Measurements from ENCODE around the gene RNU1-3.
"Not testable (repeated sequence)": the region's sequence is repeated elsewhere in the genome, so short reads cannot be mapped to it uniquely, and the experiment has no call there.

GRCh38 chr1:16713480-16713879, 46.7 kb upstream of the RNU1-3 start:
- TF ChIP-seq, protein P1, sequence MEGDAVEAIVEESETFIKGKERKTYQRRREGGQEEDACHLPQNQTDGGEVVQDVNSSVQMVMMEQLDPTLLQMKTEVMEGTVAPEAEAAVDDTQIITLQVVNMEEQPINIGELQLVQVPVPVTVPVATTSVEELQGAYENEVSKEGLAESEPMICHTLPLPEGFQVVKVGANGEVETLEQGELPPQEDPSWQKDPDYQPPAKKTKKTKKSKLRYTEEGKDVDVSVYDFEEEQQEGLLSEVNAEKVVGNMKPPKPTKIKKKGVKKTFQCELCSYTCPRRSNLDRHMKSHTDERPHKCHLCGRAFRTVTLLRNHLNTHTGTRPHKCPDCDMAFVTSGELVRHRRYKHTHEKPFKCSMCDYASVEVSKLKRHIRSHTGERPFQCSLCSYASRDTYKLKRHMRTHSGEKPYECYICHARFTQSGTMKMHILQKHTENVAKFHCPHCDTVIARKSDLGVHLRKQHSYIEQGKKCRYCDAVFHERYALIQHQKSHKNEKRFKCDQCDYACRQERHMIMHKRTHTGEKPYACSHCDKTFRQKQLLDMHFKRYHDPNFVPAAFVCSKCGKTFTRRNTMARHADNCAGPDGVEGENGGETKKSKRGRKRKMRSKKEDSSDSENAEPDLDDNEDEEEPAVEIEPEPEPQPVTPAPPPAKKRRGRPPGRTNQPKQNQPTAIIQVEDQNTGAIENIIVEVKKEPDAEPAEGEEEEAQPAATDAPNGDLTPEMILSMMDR (IDR thresholded peaks at IDR 0.05), result not testable (repeated sequence)
- TF ChIP-seq POLR2AphosphoS5 (IDR thresholded peaks at IDR 0.05), result not testable (repeated sequence)

All from suprapubic skin (tissue), 3 donors.